ENCODE measurements around the gene TRIP11. TPM values are rescaled to one million over a fixed set of nuclear protein-coding genes. Genes with fewer than 3 reads are reported as not detected.
A peak's percentile ranks its signal among the peaks of the same experiment; 100 is the strongest.

The TRIP11 gene
- total and polyA plus RNA-seq, 2 of the 13 experiments (the other 11 are each of a cell fraction or from before 2014, with no cell fraction given): 10.9 to 32.8 TPM

DNA sequence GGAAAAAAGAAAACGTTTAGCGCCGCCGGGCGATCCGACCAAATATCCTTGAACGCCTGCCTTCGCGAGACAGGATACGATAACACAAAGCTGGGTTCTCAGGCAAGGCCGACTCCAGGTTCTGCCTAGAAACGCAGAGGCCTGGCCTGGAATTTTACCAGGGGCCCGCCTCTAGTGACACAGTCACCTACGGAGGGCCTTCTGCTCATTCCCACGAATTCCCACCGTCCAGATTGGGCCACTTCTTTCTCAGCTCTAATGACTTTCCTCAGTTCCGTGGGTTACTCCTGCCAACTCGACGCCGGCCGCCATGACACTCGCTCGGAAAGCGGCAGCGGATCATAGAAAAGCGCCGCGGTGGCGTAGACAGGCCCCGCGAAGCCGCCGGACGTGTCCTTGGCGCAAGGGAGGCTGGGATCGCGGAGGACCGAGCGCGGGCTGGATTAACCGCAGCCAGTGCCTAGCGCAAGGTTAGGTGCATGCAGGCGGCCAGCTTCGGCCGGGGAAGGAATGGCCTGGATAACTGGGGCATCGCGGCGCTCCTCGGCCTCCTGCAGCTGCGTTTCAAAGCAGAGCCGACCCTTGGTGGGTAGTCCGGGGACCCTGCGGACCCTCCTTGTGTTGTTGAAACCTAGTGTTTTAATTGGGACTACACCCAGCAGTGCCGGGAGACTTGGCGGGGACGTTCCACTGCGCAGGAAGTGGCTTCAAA is at the start of gene TRIP11 (continued):
- TF ChIP-seq ZNF724P (CRISPR knock-in tag; IDR thresholded peaks at IDR 0.05; ENCODE audit: borderline replicate concordance) (no peak; the same call in 1 of the 2 replicates), ZNF766 (CRISPR knock-in tag; IDR thresholded peaks at IDR 0.05; ENCODE audit: borderline replicate concordance) (peak; percentile 71; the same call in 1 of the 2 replicates), ZNF737 (CRISPR knock-in tag; IDR thresholded peaks at IDR 0.05; ENCODE audit: borderline replicate concordance) (no peak), RXRA (CRISPR knock-in tag; IDR thresholded peaks at IDR 0.05) (peak; percentile 70), PTBP1 (IDR thresholded peaks at IDR 0.05; ENCODE audit: low read depth, low read length, poor library complexity, severe bottlenecking) (no peak), ZNF577 (CRISPR knock-in tag; IDR thresholded peaks at IDR 0.05; ENCODE audit: borderline replicate concordance, low read depth) (no peak), TBL1XR1 (IDR thresholded peaks at IDR 0.05; ENCODE audit: borderline replicate concordance, low read length, partially characterized antibody) (no peak), SAFB2 (CRISPR knock-in tag; IDR thresholded peaks at IDR 0.05; ENCODE audit: borderline replicate concordance, low read depth) (no peak; the same call in 1 of the 2 replicates), ZNF546 (CRISPR knock-in tag; conservative IDR thresholded peaks at IDR 0.05) (peak; percentile 91), ZSCAN22 (CRISPR knock-in tag; IDR thresholded peaks at IDR 0.05) (no peak)
- TF ChIP-seq, protein P1, sequence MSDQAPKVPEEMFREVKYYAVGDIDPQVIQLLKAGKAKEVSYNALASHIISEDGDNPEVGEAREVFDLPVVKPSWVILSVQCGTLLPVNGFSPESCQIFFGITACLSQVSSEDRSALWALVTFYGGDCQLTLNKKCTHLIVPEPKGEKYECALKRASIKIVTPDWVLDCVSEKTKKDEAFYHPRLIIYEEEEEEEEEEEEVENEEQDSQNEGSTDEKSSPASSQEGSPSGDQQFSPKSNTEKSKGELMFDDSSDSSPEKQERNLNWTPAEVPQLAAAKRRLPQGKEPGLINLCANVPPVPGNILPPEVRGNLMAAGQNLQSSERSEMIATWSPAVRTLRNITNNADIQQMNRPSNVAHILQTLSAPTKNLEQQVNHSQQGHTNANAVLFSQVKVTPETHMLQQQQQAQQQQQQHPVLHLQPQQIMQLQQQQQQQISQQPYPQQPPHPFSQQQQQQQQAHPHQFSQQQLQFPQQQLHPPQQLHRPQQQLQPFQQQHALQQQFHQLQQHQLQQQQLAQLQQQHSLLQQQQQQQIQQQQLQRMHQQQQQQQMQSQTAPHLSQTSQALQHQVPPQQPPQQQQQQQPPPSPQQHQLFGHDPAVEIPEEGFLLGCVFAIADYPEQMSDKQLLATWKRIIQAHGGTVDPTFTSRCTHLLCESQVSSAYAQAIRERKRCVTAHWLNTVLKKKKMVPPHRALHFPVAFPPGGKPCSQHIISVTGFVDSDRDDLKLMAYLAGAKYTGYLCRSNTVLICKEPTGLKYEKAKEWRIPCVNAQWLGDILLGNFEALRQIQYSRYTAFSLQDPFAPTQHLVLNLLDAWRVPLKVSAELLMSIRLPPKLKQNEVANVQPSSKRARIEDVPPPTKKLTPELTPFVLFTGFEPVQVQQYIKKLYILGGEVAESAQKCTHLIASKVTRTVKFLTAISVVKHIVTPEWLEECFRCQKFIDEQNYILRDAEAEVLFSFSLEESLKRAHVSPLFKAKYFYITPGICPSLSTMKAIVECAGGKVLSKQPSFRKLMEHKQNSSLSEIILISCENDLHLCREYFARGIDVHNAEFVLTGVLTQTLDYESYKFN (CRISPR knock-in tag; conservative IDR thresholded peaks at IDR 0.05): peak; percentile 48
- TF ChIP-seq, protein P2, sequence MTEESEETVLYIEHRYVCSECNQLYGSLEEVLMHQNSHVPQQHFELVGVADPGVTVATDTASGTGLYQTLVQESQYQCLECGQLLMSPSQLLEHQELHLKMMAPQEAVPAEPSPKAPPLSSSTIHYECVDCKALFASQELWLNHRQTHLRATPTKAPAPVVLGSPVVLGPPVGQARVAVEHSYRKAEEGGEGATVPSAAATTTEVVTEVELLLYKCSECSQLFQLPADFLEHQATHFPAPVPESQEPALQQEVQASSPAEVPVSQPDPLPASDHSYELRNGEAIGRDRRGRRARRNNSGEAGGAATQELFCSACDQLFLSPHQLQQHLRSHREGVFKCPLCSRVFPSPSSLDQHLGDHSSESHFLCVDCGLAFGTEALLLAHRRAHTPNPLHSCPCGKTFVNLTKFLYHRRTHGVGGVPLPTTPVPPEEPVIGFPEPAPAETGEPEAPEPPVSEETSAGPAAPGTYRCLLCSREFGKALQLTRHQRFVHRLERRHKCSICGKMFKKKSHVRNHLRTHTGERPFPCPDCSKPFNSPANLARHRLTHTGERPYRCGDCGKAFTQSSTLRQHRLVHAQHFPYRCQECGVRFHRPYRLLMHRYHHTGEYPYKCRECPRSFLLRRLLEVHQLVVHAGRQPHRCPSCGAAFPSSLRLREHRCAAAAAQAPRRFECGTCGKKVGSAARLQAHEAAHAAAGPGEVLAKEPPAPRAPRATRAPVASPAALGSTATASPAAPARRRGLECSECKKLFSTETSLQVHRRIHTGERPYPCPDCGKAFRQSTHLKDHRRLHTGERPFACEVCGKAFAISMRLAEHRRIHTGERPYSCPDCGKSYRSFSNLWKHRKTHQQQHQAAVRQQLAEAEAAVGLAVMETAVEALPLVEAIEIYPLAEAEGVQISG (CRISPR knock-in tag; IDR thresholded peaks at IDR 0.05): peak; percentile 100
- TF ChIP-seq, protein P3, sequence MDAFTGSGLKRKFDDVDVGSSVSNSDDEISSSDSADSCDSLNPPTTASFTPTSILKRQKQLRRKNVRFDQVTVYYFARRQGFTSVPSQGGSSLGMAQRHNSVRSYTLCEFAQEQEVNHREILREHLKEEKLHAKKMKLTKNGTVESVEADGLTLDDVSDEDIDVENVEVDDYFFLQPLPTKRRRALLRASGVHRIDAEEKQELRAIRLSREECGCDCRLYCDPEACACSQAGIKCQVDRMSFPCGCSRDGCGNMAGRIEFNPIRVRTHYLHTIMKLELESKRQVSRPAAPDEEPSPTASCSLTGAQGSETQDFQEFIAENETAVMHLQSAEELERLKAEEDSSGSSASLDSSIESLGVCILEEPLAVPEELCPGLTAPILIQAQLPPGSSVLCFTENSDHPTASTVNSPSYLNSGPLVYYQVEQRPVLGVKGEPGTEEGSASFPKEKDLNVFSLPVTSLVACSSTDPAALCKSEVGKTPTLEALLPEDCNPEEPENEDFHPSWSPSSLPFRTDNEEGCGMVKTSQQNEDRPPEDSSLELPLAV (CRISPR knock-in tag; conservative IDR thresholded peaks at IDR 0.05; ENCODE audit: low read depth): no peak
- TF ChIP-seq, protein P4, sequence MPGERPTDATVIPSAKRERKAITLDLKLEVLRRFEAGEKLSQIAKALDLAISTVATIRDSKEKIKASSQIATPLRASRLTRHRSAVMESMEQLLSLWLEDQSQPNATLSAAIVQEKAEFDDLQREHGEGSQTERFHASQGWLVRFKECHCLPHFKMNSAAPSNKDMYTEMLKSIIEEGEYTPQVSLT (CRISPR knock-in tag; IDR thresholded peaks at IDR 0.05; ENCODE audit: borderline replicate concordance, low read depth): no peak
- TF ChIP-seq, protein P5, sequence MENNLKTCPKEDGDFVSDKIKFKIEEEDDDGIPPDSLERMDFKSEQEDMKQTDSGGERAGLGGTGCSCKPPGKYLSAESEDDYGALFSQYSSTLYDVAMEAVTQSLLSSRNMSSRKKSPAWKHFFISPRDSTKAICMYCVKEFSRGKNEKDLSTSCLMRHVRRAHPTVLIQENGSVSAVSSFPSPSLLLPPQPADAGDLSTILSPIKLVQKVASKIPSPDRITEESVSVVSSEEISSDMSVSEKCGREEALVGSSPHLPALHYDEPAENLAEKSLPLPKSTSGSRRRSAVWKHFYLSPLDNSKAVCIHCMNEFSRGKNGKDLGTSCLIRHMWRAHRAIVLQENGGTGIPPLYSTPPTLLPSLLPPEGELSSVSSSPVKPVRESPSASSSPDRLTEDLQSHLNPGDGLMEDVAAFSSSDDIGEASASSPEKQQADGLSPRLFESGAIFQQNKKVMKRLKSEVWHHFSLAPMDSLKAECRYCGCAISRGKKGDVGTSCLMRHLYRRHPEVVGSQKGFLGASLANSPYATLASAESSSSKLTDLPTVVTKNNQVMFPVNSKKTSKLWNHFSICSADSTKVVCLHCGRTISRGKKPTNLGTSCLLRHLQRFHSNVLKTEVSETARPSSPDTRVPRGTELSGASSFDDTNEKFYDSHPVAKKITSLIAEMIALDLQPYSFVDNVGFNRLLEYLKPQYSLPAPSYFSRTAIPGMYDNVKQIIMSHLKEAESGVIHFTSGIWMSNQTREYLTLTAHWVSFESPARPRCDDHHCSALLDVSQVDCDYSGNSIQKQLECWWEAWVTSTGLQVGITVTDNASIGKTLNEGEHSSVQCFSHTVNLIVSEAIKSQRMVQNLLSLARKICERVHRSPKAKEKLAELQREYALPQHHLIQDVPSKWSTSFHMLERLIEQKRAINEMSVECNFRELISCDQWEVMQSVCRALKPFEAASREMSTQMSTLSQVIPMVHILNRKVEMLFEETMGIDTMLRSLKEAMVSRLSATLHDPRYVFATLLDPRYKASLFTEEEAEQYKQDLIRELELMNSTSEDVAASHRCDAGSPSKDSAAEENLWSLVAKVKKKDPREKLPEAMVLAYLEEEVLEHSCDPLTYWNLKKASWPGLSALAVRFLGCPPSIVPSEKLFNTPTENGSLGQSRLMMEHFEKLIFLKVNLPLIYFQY (CRISPR knock-in tag; IDR thresholded peaks at IDR 0.05; ENCODE audit: borderline replicate concordance): no peak

All from HepG2 (cell line).